Measurements from ENCODE around the gene IGHMBP2. TPM values are rescaled to one million over a fixed set of nuclear protein-coding genes. Genes with fewer than 3 reads are reported as not detected.

The IGHMBP2 gene
- total RNA-seq, 2 experiments from 2014 or later = 21.1 to 24.9 TPM

- peaks cover 42% of the 10 kb centered on the region for H3K36me3 Mint-ChIP-seq (ENCODE audit: low read depth)
- H3K4me1 Mint-ChIP-seq (ENCODE audit: low read depth) = peaks cover 2% of the 10 kb centered on the region
- no peak for ATAC-seq
- no peak overlapping the region for H3K4me3 Mint-ChIP-seq
- no peak for TF ChIP-seq CTCF (IDR thresholded peaks at IDR 0.05)
- ChIA-PET POLR2A (no interaction called here), CTCF (no interaction called here)
- no peak overlapping the region for H3K27ac Mint-ChIP-seq
- intact Hi-C loops (cut with micrococcal nuclease) = no loop called here
- H3K9me3 Mint-ChIP-seq = no peaks in the 10 kb centered on the region
- DNase-seq = no peak
- no peaks in the 10 kb centered on the region for H3K27me3 Mint-ChIP-seq
Measured at GRCh38 chr11:68914761-68915160, 11.1 kb downstream of the IGHMBP2 start.

- Mint-ChIP-seq H3K4me1 (ENCODE audit: low read depth) (peaks cover 2% of the 10 kb centered on the region), H3K36me3 (ENCODE audit: low read depth) (peaks cover 39% of the 10 kb centered on the region), H3K27me3 (no peaks in the 10 kb centered on the region), H3K4me3 (no peak overlapping the region), H3K27ac (no peak overlapping the region), H3K9me3 (no peaks in the 10 kb centered on the region)
- no peak for TF ChIP-seq CTCF (IDR thresholded peaks at IDR 0.05)
- ATAC-seq (no peak), DNase-seq (no peak)
- POLR2A ChIA-PET = no interaction called here
- CTCF ChIA-PET = no interaction called here
- intact Hi-C loops (cut with micrococcal nuclease) = no loop called here
Measured at GRCh38 chr11:68916439-68916838, 12.7 kb downstream of the IGHMBP2 start.

GRCh38 chr11:68923614-68924013 is 19.9 kb downstream of the IGHMBP2 start:
- CTCF ChIA-PET = no interaction called here
- intact Hi-C loops (cut with micrococcal nuclease) = no loop called here
- no peak overlapping the region for H3K27ac Mint-ChIP-seq
- POLR2A ChIA-PET = no interaction called here
- no peak for DNase-seq
- ATAC-seq = no peak
- H3K36me3 Mint-ChIP-seq (ENCODE audit: low read depth) = peaks cover 75% of the 10 kb centered on the region
- peaks cover 2% of the 10 kb centered on the region for H3K4me1 Mint-ChIP-seq (ENCODE audit: low read depth)
- TF ChIP-seq CTCF (IDR thresholded peaks at IDR 0.05) = no peak
- H3K9me3 Mint-ChIP-seq = peaks cover 21% of the 10 kb centered on the region
- H3K27me3 Mint-ChIP-seq = no peaks in the 10 kb centered on the region
- H3K4me3 Mint-ChIP-seq = no peak overlapping the region

GRCh38 chr11:68924073-68924925 is 20.6 kb downstream of the IGHMBP2 start:
- no peak overlapping the region for H3K4me3 Mint-ChIP-seq
- ChIA-PET CTCF (no interaction called here), POLR2A (interaction anchor here (0.6 to 0.7 kb wide), 2 partner anchors 88 to 704 kb away, joined by 3 read pairs; no protein-coding TSS in a partner anchor)
- intact Hi-C loops (cut with micrococcal nuclease) = no loop called here
- TF ChIP-seq CTCF (IDR thresholded peaks at IDR 0.05) = no peak
- H3K9me3 Mint-ChIP-seq = peaks cover 21% of the 10 kb centered on the region
- peaks cover 69% of the 10 kb centered on the region for H3K36me3 Mint-ChIP-seq (ENCODE audit: low read depth)
- ATAC-seq (no peak), DNase-seq (no peak)
- H3K27me3 Mint-ChIP-seq = no peaks in the 10 kb centered on the region
- peaks cover 2% of the 10 kb centered on the region for H3K4me1 Mint-ChIP-seq (ENCODE audit: low read depth)
- H3K27ac Mint-ChIP-seq = no peak overlapping the region

- no peak for TF ChIP-seq CTCF (IDR thresholded peaks at IDR 0.05)
- peaks cover 72% of the 10 kb centered on the region for H3K36me3 Mint-ChIP-seq (ENCODE audit: low read depth)
- H3K27me3 Mint-ChIP-seq = no peaks in the 10 kb centered on the region
- CTCF ChIA-PET = no interaction called here
- POLR2A ChIA-PET = no interaction called here
- DNase-seq (no peak), ATAC-seq (no peak)
- H3K27ac Mint-ChIP-seq = no peak overlapping the region
- intact Hi-C loops (cut with micrococcal nuclease) = no loop called here
- H3K9me3 Mint-ChIP-seq = peaks cover 21% of the 10 kb centered on the region
- H3K4me3 Mint-ChIP-seq = no peak overlapping the region
- H3K4me1 Mint-ChIP-seq (ENCODE audit: low read depth) = no peaks in the 10 kb centered on the region
Measured at GRCh38 chr11:68925611-68926010, 21.9 kb downstream of the IGHMBP2 start.
